NOMO-1 treated with dmso at 0.1 percent for 144 hours (cell line): ENCODE data around the gene LRMDA.

Experiments
- DNase-seq: peaks from one replicate; lab custom pipeline; 2025; ENCODE audit not compliant: unreplicated experiment; lab: John Stamatoyannopoulos, UW

LRMDA gene

GRCh38 chr10:75884808-75885207, 453.4 kb downstream of the LRMDA start:
- no peak for DNase-seq

- no peak for DNase-seq
Observed at GRCh38 chr10:75887369-75887768, 455.9 kb downstream of the LRMDA start.

GRCh38 chr10:75887992-75888680, 456.7 kb downstream of the LRMDA start:
- DNase-seq: no peak

GRCh38 chr10:75889051-75889450, 457.6 kb downstream of the LRMDA start:
- DNase-seq: no peak

- no peak for DNase-seq
Observed at GRCh38 chr10:75894761-75895160, 463.3 kb downstream of the LRMDA start.

GRCh38 chr10:75895259-75895658, 463.8 kb downstream of the LRMDA start:
- DNase-seq: no peak

- DNase-seq: no peak
Observed at GRCh38 chr10:75899816-75900390, 468.5 kb downstream of the LRMDA start.

GRCh38 chr10:75902816-75903215, 471.4 kb downstream of the LRMDA start:
- DNase-seq: no peak

GRCh38 chr10:75904499-75905283, 473.3 kb downstream of the LRMDA start:
- no peak for DNase-seq

- no peak for DNase-seq
Observed at GRCh38 chr10:75905490-75905889, 474.1 kb downstream of the LRMDA start.

GRCh38 chr10:75910032-75910431, 478.6 kb downstream of the LRMDA start:
- no peak for DNase-seq

- DNase-seq: no peak
Observed at GRCh38 chr10:75911426-75911825, 480.0 kb downstream of the LRMDA start.

GRCh38 chr10:75916906-75917305, 485.5 kb downstream of the LRMDA start:
- no peak for DNase-seq

- DNase-seq: no peak
Observed at GRCh38 chr10:75919913-75920312, 488.5 kb downstream of the LRMDA start.

GRCh38 chr10:75922435-75922834, 491.0 kb downstream of the LRMDA start:
- no peak for DNase-seq

- no peak for DNase-seq
Observed at GRCh38 chr10:75924309-75924902, 493.0 kb downstream of the LRMDA start.

- no peak for DNase-seq
Observed at GRCh38 chr10:75925999-75926398, 494.6 kb downstream of the LRMDA start.

GRCh38 chr10:75926763-75927162, 495.3 kb downstream of the LRMDA start:
- no peak for DNase-seq

- no peak for DNase-seq
Observed at GRCh38 chr10:75928231-75928630, 496.8 kb downstream of the LRMDA start.

- DNase-seq: no peak
Observed at GRCh38 chr10:75929630-75930161, 498.3 kb downstream of the LRMDA start.

- peak; percentile 8 for DNase-seq
Observed at GRCh38 chr10:75932921-75933320, 501.5 kb downstream of the LRMDA start.

GRCh38 chr10:75935240-75935639, 503.8 kb downstream of the LRMDA start:
- no peak for DNase-seq
